Endothelial cell of umbilical vein (primary cell): ENCODE data around the gene C14orf132. TPM values are rescaled to one million over a fixed set of nuclear protein-coding genes. Genes with fewer than 3 reads are reported as not detected.

Experiments
- BruUV-seq: library from RNA; stranded (reverse); fragments of 400-500 nt; replicated peaks from 2 replicates; lab custom pipeline; 2021; lab: Mats Ljungman, UMichigan
- CTCF ChIA-PET: fragments of 300-600, 350-600 bp; sonication (Branson Sonifier 250); formaldehyde crosslinking; loops from one replicate; lab custom pipeline; 2021; ENCODE audit warnings: antibody characterized with exemption, inconsistent platforms; lab: Charles Lee
- POLR2A ChIA-PET: fragments of 300-600, 350-600 bp; sonication (Branson Sonifier 250); formaldehyde crosslinking; loops from one replicate; lab custom pipeline; 2021; ENCODE audit warnings: antibody characterized with exemption, inconsistent platforms; lab: Charles Lee
- DNase-seq: peaks from one replicate; pipeline ENCODE4 v3.0.0-alpha.2; 2011; ENCODE audit warnings: low read depth, low spot score
- FAIRE-seq: peaks from 2 replicates; lab custom pipeline; 2011; peaks lifted over from hg19 to GRCh38; lab: Jason Lieb, UNC
- H2AFZ ChIP-seq: 2 replicates; pipeline ENCODE4 v1.6.0; 2012; ENCODE audit warnings: low read depth, low read length, control low read depth, inconsistent platforms
- H3K27ac ChIP-seq: 2 replicates; pipeline ENCODE4 v1.5.1; 2011; ENCODE audit warnings: low read depth, mild to moderate bottlenecking, control low read depth, low read length, moderate library complexity; ENCODE audit not compliant: insufficient read depth
- H3K27me3 ChIP-seq, 2 experiments: 2 replicates each; pipeline versions ENCODE4 v1.6.0 to v1.6.1; 2011; ENCODE audit warnings: low read length in 2 of 2, mixed read lengths in 1 of 2; ENCODE audit not compliant: control insufficient read depth in 2 of 2, insufficient read depth in 2 of 2
- H3K36me3 ChIP-seq, 2 experiments: 2 replicates in 1 of 2; 3 replicates in 1 of 2; pipeline ENCODE4 v1.5.1; 2011; ENCODE audit warnings: low read length in 2 of 2, mild to moderate bottlenecking in 1 of 2, moderate library complexity in 1 of 2; ENCODE audit not compliant: control insufficient read depth in 2 of 2, insufficient read depth in 2 of 2; ENCODE audit errors: extremely low read depth in 1 of 2
- H3K4me1 ChIP-seq: 3 replicates; pipeline ENCODE4 v1.5.1; 2011; ENCODE audit warnings: mild to moderate bottlenecking, low read length; ENCODE audit not compliant: control insufficient read depth, insufficient read depth; ENCODE audit errors: extremely low read depth
- H3K4me2 ChIP-seq: 2 replicates; pipeline ENCODE4 v1.6.1; 2011; ENCODE audit warnings: low read length, control low read depth, mixed read lengths; ENCODE audit not compliant: insufficient read depth
- H3K4me3 ChIP-seq, 3 experiments: fragments of 200-600 bp in 1 of 3; sonication (generic), shearing (Covaris generic) in 1 of 3; replicated peaks in 1 of 3; 2 replicates each; pipeline ENCODE4 v1.5.1; 2011 to 2016; ENCODE audit warnings: control low read depth in 3 of 3, low read length in 3 of 3, mild to moderate bottlenecking in 2 of 3, inconsistent platforms in 1 of 3, low read depth in 1 of 3, moderate library complexity in 1 of 3; ENCODE audit not compliant: insufficient read depth in 1 of 3
- H3K79me2 ChIP-seq: 2 replicates; pipeline ENCODE4 v1.6.0; 2012; ENCODE audit warnings: low read length, inconsistent platforms; ENCODE audit not compliant: control insufficient read depth, insufficient read depth
- H3K9ac ChIP-seq: replicated peaks from 2 replicates; pipeline ENCODE3; 2011; ENCODE audit warnings: low read length, control low read depth; ENCODE audit not compliant: insufficient read depth; ENCODE audit errors: extremely low read depth
- H3K9me1 ChIP-seq: replicated peaks from 3 replicates; pipeline ENCODE4 v1.6.0; 2011; ENCODE audit warnings: mild to moderate bottlenecking, low read length; ENCODE audit not compliant: control insufficient read depth, insufficient read depth; ENCODE audit errors: extremely low read depth
- H3K9me3 ChIP-seq: replicated peaks from 2 replicates; pipeline ENCODE4 v1.5.1; 2012; ENCODE audit warnings: low read length, inconsistent platforms; ENCODE audit not compliant: control insufficient read depth, insufficient read depth
- H4K20me1 ChIP-seq: replicated peaks from 2 replicates; pipeline ENCODE3; 2011; ENCODE audit warnings: mild to moderate bottlenecking, low read length; ENCODE audit not compliant: control insufficient read depth, insufficient read depth; ENCODE audit errors: extremely low read depth
- CTCF ChIP-seq, 2 donors: IDR thresholded peaks; 1 replicate in 1 of 2; 2 replicates in 1 of 2; pipeline ENCODE4 v1.5.1; 2011; ENCODE audit warnings: low read length in 2 of 2, mild to moderate bottlenecking in 2 of 2, moderate library complexity in 2 of 2, control low read depth in 1 of 2, inconsistent platforms in 1 of 2, low read depth in 1 of 2; ENCODE audit not compliant: insufficient read depth in 1 of 2; ENCODE audit errors: extremely low read depth in 1 of 2
- EZH2 ChIP-seq: IDR thresholded peaks from 2 replicates; pipeline ENCODE4 v1.6.1; 2012; ENCODE audit warnings: borderline replicate concordance, low read depth, mild to moderate bottlenecking, moderate library complexity, low read length, inconsistent platforms; ENCODE audit not compliant: severe bottlenecking
- FOS ChIP-seq: IDR thresholded peaks from 2 replicates; pipeline ENCODE4 v1.6.1; 2011; ENCODE audit warnings: mild to moderate bottlenecking, low read length, moderate library complexity, borderline replicate concordance; ENCODE audit not compliant: insufficient read depth
- GATA2 ChIP-seq: IDR thresholded peaks from 2 replicates; pipeline ENCODE4 v1.7.0; 2011; ENCODE audit warnings: low read depth, mild to moderate bottlenecking, moderate library complexity, mixed read lengths, low read length; ENCODE audit not compliant: insufficient read length, insufficient read depth
- JUN ChIP-seq: IDR thresholded peaks from 2 replicates; pipeline ENCODE4 v1.6.1; 2011; ENCODE audit warnings: borderline replicate concordance, low read depth; ENCODE audit not compliant: insufficient read length, insufficient read depth
- MAX ChIP-seq: IDR thresholded peaks from 2 replicates; pipeline ENCODE4 v1.6.1; 2011; ENCODE audit not compliant: insufficient read depth, insufficient read length
- MYC ChIP-seq: IDR thresholded peaks from one replicate; pipeline ENCODE4 v1.6.1; 2011; ENCODE audit warnings: mild to moderate bottlenecking, low read depth, low read length
- POLR2A ChIP-seq: IDR thresholded peaks from 2 replicates; pipeline ENCODE4 v1.6.1; 2012; ENCODE audit warnings: low read depth, mild to moderate bottlenecking, control low read depth, low read length
- POLR2AphosphoS5 ChIP-seq: IDR thresholded peaks from 2 replicates; pipeline ENCODE4 v1.6.1; 2012; ENCODE audit warnings: low read depth, mild to moderate bottlenecking, control low read depth, low read length, moderate library complexity; ENCODE audit not compliant: insufficient read depth
- dilution Hi-C: fragments of 300-500 bp; cut with MboI; formaldehyde crosslinking; loops from one replicate; pipeline ENCODE4 v1.15.0; 2019; ENCODE audit warnings: low sequenced_read_pairs; ENCODE audit not compliant: extremely low pct_ligation_motif_present
- intact Hi-C: fragments of 100-400 bp; cut with micrococcal nuclease; formaldehyde crosslinking; loops from one replicate; pipeline ENCODE4 v1.10.0; 2022
- polyA plus RNA-seq, 4 experiments: library from polyadenylated mRNA; depleted of rRNA in 3 of 4; stranded (reverse) in 3 of 4; unstranded in 1 of 4; fragments of >200 nt; gene quantifications; 2 replicates each; pipeline versions ENCODE4 v1.2.1 to v1.2.3, GENCODE V29; 2011 to 2012; ENCODE audit warnings: missing spikeins in 1 of 4
- total RNA-seq: library from RNA; stranded (reverse); gene quantifications from 2 replicates; pipeline ENCODE4 v1.2.3, GENCODE V29; 2021

C14orf132 gene
- total and polyA plus RNA-seq, 2 donors (not counting 3 experiments of a cell fraction or from before 2014, with no cell fraction given) = 3.2 to 7.6 TPM

GRCh38 chr14:96088481-96088880 lies 49.3 kb downstream of the C14orf132 start:
- H3K4me1 ChIP-seq = no peaks in the 10 kb centered on the region
- H4K20me1 ChIP-seq = no peaks in the 10 kb centered on the region
- TF ChIP-seq MYC (no peak), MAX (no peak), CTCF (IDR thresholded peaks at IDR 0.05; ENCODE audit: extremely low read depth in 1 of 2, insufficient read depth in 1 of 2, low read depth in 1 of 2, low read length in 2 of 2) (no peak), FOS (no peak), JUN (no peak), EZH2 (no peak), GATA2 (no peak), POLR2AphosphoS5 (no peak), POLR2A (no peak)
- no peak overlapping the region for H2AFZ ChIP-seq
- no peak overlapping the region for H3K9ac ChIP-seq
- H3K27me3 ChIP-seq = no peaks in the 10 kb centered on the region
- intact Hi-C loops (no loop called here), dilution Hi-C loops (no loop called here)
- ChIA-PET POLR2A (no interaction called here), CTCF (no interaction called here)
- H3K27ac ChIP-seq = no peak overlapping the region
- no peaks in the 10 kb centered on the region for H3K9me3 ChIP-seq
- no peaks in the 10 kb centered on the region for H3K9me1 ChIP-seq
- DNase-seq = no peak
- no TSS peak for BruUV-seq
- H3K4me3 ChIP-seq = no peak overlapping the region
- H3K36me3 ChIP-seq = no peaks in the 10 kb centered on the region
- H3K79me2 ChIP-seq = no peaks in the 10 kb centered on the region
- FAIRE-seq = no peak
- H3K4me2 ChIP-seq = no peak overlapping the region
